ENCODE results near the gene PCP4.
A peak's percentile ranks its signal among the peaks of the same experiment; 100 is the strongest.
"Not testable (repeated sequence)": the region's sequence is repeated elsewhere in the genome, so short reads cannot be mapped to it uniquely, and the experiment has no call there.

Gene PCP4

GRCh38 chr21:39869141-39869818 lies 2.0 kb downstream of the PCP4 start:
- DNase-seq: no peak

GRCh38 chr21:39873687-39874086 lies 6.4 kb downstream of the PCP4 start:
- no peak for DNase-seq

GRCh38 chr21:39874206-39874605 lies 7.0 kb downstream of the PCP4 start:
- no peak for DNase-seq

- no peak for DNase-seq
Observed at GRCh38 chr21:39874759-39875158, 7.5 kb downstream of the PCP4 start.

GRCh38 chr21:39881661-39882060 lies 14.4 kb downstream of the PCP4 start:
- DNase-seq: no peak

GRCh38 chr21:39882151-39882838 lies 15.1 kb downstream of the PCP4 start:
- no peak for DNase-seq

GRCh38 chr21:39882839-39883195 lies 15.6 kb downstream of the PCP4 start:
- DNase-seq: no peak

GRCh38 chr21:39885119-39885848 lies 18.0 kb downstream of the PCP4 start:
- DNase-seq: peak; percentile 95

- no peak for DNase-seq
Observed at GRCh38 chr21:39888848-39889247, 21.6 kb downstream of the PCP4 start.

GRCh38 chr21:39891111-39891510 lies 23.9 kb downstream of the PCP4 start:
- DNase-seq: no peak

- not testable (repeated sequence) for DNase-seq
Observed at GRCh38 chr21:39891863-39892262, 24.6 kb downstream of the PCP4 start.

- DNase-seq: no peak
Observed at GRCh38 chr21:39900491-39900890, 33.3 kb downstream of the PCP4 start.

- no peak for DNase-seq
Observed at GRCh38 chr21:39900911-39901310, 33.7 kb downstream of the PCP4 start.

- no peak for DNase-seq
Observed at GRCh38 chr21:39902986-39903385, 35.7 kb downstream of the PCP4 start.

- DNase-seq: no peak
Observed at GRCh38 chr21:39904457-39904856, 37.2 kb downstream of the PCP4 start.

- peak; percentile 13 for DNase-seq
Observed at GRCh38 chr21:39908265-39908923, 41.2 kb downstream of the PCP4 start.

GRCh38 chr21:39911286-39912199 lies 44.3 kb downstream of the PCP4 start:
- DNase-seq: peak; percentile 49

- peak; percentile 73 for DNase-seq
Observed at GRCh38 chr21:39913706-39914305, 46.6 kb downstream of the PCP4 start.

GRCh38 chr21:39915881-39916280 lies 48.6 kb downstream of the PCP4 start:
- no peak for DNase-seq

GRCh38 chr21:39918558-39918957 lies 51.3 kb downstream of the PCP4 start:
- DNase-seq: peak; percentile 33

- DNase-seq: peak; percentile 71
Observed at GRCh38 chr21:39923476-39923875, 56.2 kb downstream of the PCP4 start.

Measured in NCI-H82 (cell line).